SU-DHL-6 (cell line): ENCODE results near the gene RBM28.

Experiments used
- H2AFZ ChIP-seq: fragments of 200-600 bp; sonication (generic); 2 replicates; pipeline ENCODE4 v1.6.1; 2014; ENCODE audit warnings: low read depth, mild to moderate bottlenecking, moderate library complexity, mixed read lengths, antibody characterized with exemption, low read length; ENCODE audit not compliant: severe bottlenecking
- H3F3A ChIP-seq: fragments of 200-600 bp; shearing (Covaris generic); 2 replicates; pipeline ENCODE4 v1.6.0; 2016; ENCODE audit warnings: antibody characterized with exemption, mild to moderate bottlenecking; ENCODE audit not compliant: insufficient read depth
- H3K27ac ChIP-seq: fragments of 200-600 bp; sonication (generic); 2 replicates; pipeline ENCODE4 v1.5.1; 2016; ENCODE audit warnings: low read depth, mild to moderate bottlenecking, low read length, moderate library complexity, mixed read lengths
- H3K27me3 ChIP-seq: fragments of 200-600 bp; sonication (generic), shearing (Covaris generic); 2 replicates; pipeline ENCODE4 v1.6.0; 2014; ENCODE audit warnings: mild to moderate bottlenecking, low read length
- H3K36me3 ChIP-seq: fragments of 200-600 bp; sonication (generic); 2 replicates; pipeline ENCODE4 v1.6.1; 2014; ENCODE audit warnings: mild to moderate bottlenecking, low read length, mixed read lengths
- H3K4me2 ChIP-seq: fragments of 300-600, 200-600 bp; shearing (Covaris generic), sonication (generic); 2 replicates; pipeline ENCODE4 v1.6.0; 2014; ENCODE audit warnings: low read length, low read depth, mild to moderate bottlenecking; ENCODE audit not compliant: poor library complexity, severe bottlenecking
- H3K4me3 ChIP-seq: fragments of 200-600 bp; sonication (generic); 2 replicates; pipeline ENCODE4 v1.5.1; 2014; ENCODE audit warnings: antibody characterized with exemption, low read length, mild to moderate bottlenecking, mixed read lengths; ENCODE audit not compliant: insufficient read depth, poor library complexity, severe bottlenecking
- H3K79me2 ChIP-seq: fragments of 200-600 bp; sonication (generic); 2 replicates; pipeline ENCODE4 v1.6.1; 2014; ENCODE audit warnings: mild to moderate bottlenecking, low read length, moderate library complexity; ENCODE audit not compliant: insufficient read depth
- H3K9ac ChIP-seq: fragments of 200-600 bp; sonication (generic); 2 replicates; pipeline ENCODE4 v1.7.0; 2014; ENCODE audit warnings: mild to moderate bottlenecking, low read length
- H3K9me2 ChIP-seq: fragments of 200-600 bp; sonication (generic); replicated peaks from 2 replicates; pipeline ENCODE4 v1.6.1; 2014; ENCODE audit warnings: low read length; ENCODE audit not compliant: insufficient read depth
- H3K9me3 ChIP-seq: fragments of 200-600 bp; sonication (generic); 2 replicates; pipeline ENCODE4 v1.6.1; 2014; ENCODE audit warnings: low read length, mixed read lengths; ENCODE audit not compliant: insufficient read depth
- H4K20me1 ChIP-seq: fragments of 200-600 bp; sonication (generic); 2 replicates; pipeline ENCODE4 v1.6.1; 2014; ENCODE audit warnings: low read depth, mild to moderate bottlenecking, antibody characterized with exemption, low read length, moderate library complexity, mixed read lengths
- CTCF ChIP-seq: fragments of 200-600 bp; sonication (generic); IDR thresholded peaks from one replicate; pipeline ENCODE4 v1.5.1; 2017; ENCODE audit warnings: antibody characterized with exemption, mild to moderate bottlenecking, low read length, moderate library complexity; ENCODE audit not compliant: insufficient read depth, poor library complexity, severe bottlenecking
- EZH2phosphoT487 ChIP-seq: fragments of 200-600 bp; sonication (generic), shearing (Covaris generic); conservative IDR thresholded peaks from 2 replicates; pipeline ENCODE4 v1.6.1; 2018; ENCODE audit warnings: mild to moderate bottlenecking, antibody characterized with exemption, low read length, moderate library complexity, mixed read lengths

RBM28 gene

GRCh38 chr7:128335730-128336129, 8.0 kb downstream of the RBM28 start:
- Histone ChIP-seq H3K4me3 (no peak overlapping the region), H3K79me2 (peaks cover 10% of the 10 kb centered on the region), H3K9me2 (no peaks in the 10 kb centered on the region), H4K20me1 (no peaks in the 10 kb centered on the region), H3K36me3 (peaks cover 24% of the 10 kb centered on the region; the same call in 1 of the 2 replicates), H3K9ac (no peak overlapping the region), H3K4me2 (no peak overlapping the region), H3K27ac (no peak overlapping the region), H3K27me3 (no peaks in the 10 kb centered on the region), H2AFZ (no peak overlapping the region), H3F3A (no peaks in the 10 kb centered on the region), H3K9me3 (no peaks in the 10 kb centered on the region)
- TF ChIP-seq EZH2phosphoT487 = no peak
- no peak for TF ChIP-seq CTCF

- 0 out of 2 replicates have a peak, but pooled peaks cover 4% of the 10 kb centered on the region for H3F3A ChIP-seq
- no peak overlapping the region for H2AFZ ChIP-seq
- H3K79me2 ChIP-seq = no peaks in the 10 kb centered on the region
- no peak overlapping the region for H3K4me2 ChIP-seq
- H3K9ac ChIP-seq = no peak overlapping the region
- H3K36me3 ChIP-seq = peaks cover 21% of the 10 kb centered on the region
- no peaks in the 10 kb centered on the region for H3K9me3 ChIP-seq
- H4K20me1 ChIP-seq = no peaks in the 10 kb centered on the region
- no peaks in the 10 kb centered on the region for H3K9me2 ChIP-seq
- H3K27me3 ChIP-seq = no peaks in the 10 kb centered on the region
- no peak for TF ChIP-seq EZH2phosphoT487
- no peak for TF ChIP-seq CTCF
- no peak overlapping the region for H3K4me3 ChIP-seq
- H3K27ac ChIP-seq = no peak overlapping the region
Observed at GRCh38 chr7:128324368-128324680, 19.4 kb downstream of the RBM28 start.

GRCh38 chr7:128323459-128324367, 20.0 kb downstream of the RBM28 start:
- Histone ChIP-seq H2AFZ (no peak overlapping the region), H4K20me1 (no peaks in the 10 kb centered on the region), H3K27ac (no peak overlapping the region), H3K36me3 (peaks cover 26% of the 10 kb centered on the region), H3K9ac (no peak overlapping the region), H3K79me2 (no peaks in the 10 kb centered on the region), H3K9me3 (no peaks in the 10 kb centered on the region), H3K27me3 (no peaks in the 10 kb centered on the region), H3K9me2 (no peaks in the 10 kb centered on the region), H3F3A (0 out of 2 replicates have a peak, but pooled peaks cover 4% of the 10 kb centered on the region), H3K4me2 (no peak overlapping the region), H3K4me3 (no peak overlapping the region)
- no peak for TF ChIP-seq CTCF
- no peak for TF ChIP-seq EZH2phosphoT487
